ENCODE data around the gene RASA3. TPM values are rescaled to one million over a fixed set of nuclear protein-coding genes. Genes with fewer than 3 reads are reported as not detected.

Gene RASA3
- total RNA-seq, 2 donors from 2014 or later = 6.3 to 12.0 TPM

DNA sequence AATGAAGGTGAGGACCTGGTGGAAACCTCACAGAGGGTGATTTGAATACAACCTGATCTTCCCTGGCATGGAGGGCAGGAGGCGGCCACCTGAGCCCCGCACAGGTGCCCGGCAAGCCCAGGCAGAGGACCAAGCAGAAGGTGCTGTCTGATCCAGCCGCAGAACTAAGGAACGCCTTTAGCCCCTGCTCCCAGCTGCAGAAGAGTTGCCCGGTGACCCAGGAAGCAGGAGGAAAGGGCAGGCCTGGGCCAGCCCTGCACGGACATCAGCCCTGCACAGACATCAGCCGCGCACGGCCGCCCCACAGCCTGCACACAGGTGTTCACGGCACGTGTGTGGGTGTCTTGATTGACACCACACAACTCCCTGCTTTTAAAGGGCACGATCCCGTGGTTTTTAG is 43.1 kb downstream of the RASA3 start:
- TF ChIP-seq, protein P1, sequence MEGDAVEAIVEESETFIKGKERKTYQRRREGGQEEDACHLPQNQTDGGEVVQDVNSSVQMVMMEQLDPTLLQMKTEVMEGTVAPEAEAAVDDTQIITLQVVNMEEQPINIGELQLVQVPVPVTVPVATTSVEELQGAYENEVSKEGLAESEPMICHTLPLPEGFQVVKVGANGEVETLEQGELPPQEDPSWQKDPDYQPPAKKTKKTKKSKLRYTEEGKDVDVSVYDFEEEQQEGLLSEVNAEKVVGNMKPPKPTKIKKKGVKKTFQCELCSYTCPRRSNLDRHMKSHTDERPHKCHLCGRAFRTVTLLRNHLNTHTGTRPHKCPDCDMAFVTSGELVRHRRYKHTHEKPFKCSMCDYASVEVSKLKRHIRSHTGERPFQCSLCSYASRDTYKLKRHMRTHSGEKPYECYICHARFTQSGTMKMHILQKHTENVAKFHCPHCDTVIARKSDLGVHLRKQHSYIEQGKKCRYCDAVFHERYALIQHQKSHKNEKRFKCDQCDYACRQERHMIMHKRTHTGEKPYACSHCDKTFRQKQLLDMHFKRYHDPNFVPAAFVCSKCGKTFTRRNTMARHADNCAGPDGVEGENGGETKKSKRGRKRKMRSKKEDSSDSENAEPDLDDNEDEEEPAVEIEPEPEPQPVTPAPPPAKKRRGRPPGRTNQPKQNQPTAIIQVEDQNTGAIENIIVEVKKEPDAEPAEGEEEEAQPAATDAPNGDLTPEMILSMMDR (conservative IDR thresholded peaks at IDR 0.05) = no peak
- H3K27ac Mint-ChIP-seq = no peak overlapping the region
- 91% methylated on average over 11 to 15 of the region's 15 CpGs for WGBS, 2 experiments (ENCODE audit: insufficient coverage in 1 of 2, insufficient read length in 1 of 2)
- H3K36me3 ChIP-seq (ENCODE audit: control insufficient read depth, insufficient read depth, low read length) = no peaks in the 10 kb centered on the region
- no peaks in the 10 kb centered on the region for H3K4me1 ChIP-seq (ENCODE audit: control insufficient read depth, insufficient read depth, low read length)
- H3K9ac ChIP-seq (ENCODE audit: extremely low read depth, low read length, poor library complexity, severe bottlenecking) = no peak overlapping the region
- H3K4me1 Mint-ChIP-seq = peaks cover 7% of the 10 kb centered on the region
- no peak overlapping the region for H3K27ac ChIP-seq (ENCODE audit: low read depth, low read length)
- peaks cover 7% of the 10 kb centered on the region for H3K36me3 Mint-ChIP-seq (ENCODE audit: low read depth)
- H3K4me3 ChIP-seq (ENCODE audit: low read length) = no peak overlapping the region
- H3K9me3 ChIP-seq (ENCODE audit: control insufficient read depth, low read length) = peaks cover 31% of the 10 kb centered on the region
- no peak overlapping the region for H3K4me3 Mint-ChIP-seq
- peaks cover 3% of the 10 kb centered on the region for H3K27me3 Mint-ChIP-seq (ENCODE audit: insufficient read depth)
- no peaks in the 10 kb centered on the region for H3K27me3 ChIP-seq (ENCODE audit: control insufficient read depth, insufficient read depth, low read length, poor library complexity, severe bottlenecking)
- peaks cover 42% of the 10 kb centered on the region for H3K9me3 Mint-ChIP-seq
- DNase-seq = peak; percentile 44

DNA sequence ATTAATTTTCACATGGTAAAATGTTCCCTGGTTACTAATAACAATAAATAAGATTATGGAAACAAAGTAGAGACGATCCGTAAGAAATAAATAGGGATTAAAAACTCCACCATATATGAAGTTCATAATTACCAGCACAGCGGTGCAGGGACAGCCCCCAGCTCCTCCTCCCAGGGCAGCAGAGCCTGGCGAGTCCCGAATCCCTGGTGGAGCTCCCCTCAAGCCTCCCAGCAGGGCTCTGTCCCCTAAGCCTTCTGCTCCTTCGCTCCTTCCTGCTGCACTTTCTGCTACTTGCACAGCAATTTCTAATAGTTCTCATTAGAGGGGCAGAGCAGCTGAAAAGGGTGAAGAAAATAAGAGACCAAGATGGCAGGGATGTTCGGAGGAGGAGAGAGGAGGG is 43.6 kb downstream of the RASA3 start:
- Mint-ChIP-seq H3K27ac (no peak overlapping the region), H3K27me3 (ENCODE audit: insufficient read depth) (peaks cover 3% of the 10 kb centered on the region), H3K9me3 (peaks cover 38% of the 10 kb centered on the region), H3K4me1 (peaks cover 7% of the 10 kb centered on the region), H3K36me3 (ENCODE audit: low read depth) (peaks cover 7% of the 10 kb centered on the region), H3K4me3 (no peak overlapping the region)
- TF ChIP-seq, protein P1 (conservative IDR thresholded peaks at IDR 0.05) = no peak
- Histone ChIP-seq H3K9me3 (ENCODE audit: control insufficient read depth, low read length) (peaks cover 28% of the 10 kb centered on the region), H3K36me3 (ENCODE audit: control insufficient read depth, insufficient read depth, low read length) (no peaks in the 10 kb centered on the region), H3K4me1 (ENCODE audit: control insufficient read depth, insufficient read depth, low read length) (no peaks in the 10 kb centered on the region), H3K9ac (ENCODE audit: extremely low read depth, low read length, poor library complexity, severe bottlenecking) (no peak overlapping the region), H3K27me3 (ENCODE audit: control insufficient read depth, insufficient read depth, low read length, poor library complexity, severe bottlenecking) (no peaks in the 10 kb centered on the region), H3K4me3 (ENCODE audit: low read length) (no peak overlapping the region), H3K27ac (ENCODE audit: low read depth, low read length) (no peak overlapping the region)
- no peak for DNase-seq
- 83 to 86% methylated on average over 2 to 7 of the region's 7 CpGs for whole genome bisulfite sequencing, 2 experiments (ENCODE audit: insufficient coverage in 1 of 2, insufficient read length in 1 of 2)

DNA sequence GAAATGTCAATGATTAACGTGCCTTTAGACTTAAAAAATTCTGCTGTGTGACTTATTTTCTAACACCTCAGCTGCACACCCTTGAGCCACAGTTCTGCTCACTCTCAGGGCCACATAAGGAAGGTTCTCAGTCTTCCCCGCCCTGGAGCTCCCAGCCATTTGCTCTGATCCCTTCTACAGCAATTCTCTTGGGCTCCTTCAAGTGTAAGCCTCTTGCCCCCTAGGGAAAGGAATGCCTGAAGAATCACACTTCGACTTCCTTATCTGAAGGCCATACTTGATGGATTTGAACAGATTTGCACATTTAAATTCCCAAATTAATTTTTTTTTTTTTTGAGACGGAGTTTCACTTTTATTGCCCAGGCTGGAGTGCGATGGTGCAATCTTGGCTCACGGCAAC is 44.2 kb downstream of the RASA3 start:
- H3K27me3 ChIP-seq (ENCODE audit: control insufficient read depth, insufficient read depth, low read length, poor library complexity, severe bottlenecking) = no peaks in the 10 kb centered on the region
- peak; percentile 49 for DNase-seq
- H3K4me3 ChIP-seq (ENCODE audit: low read length) = no peak overlapping the region
- H3K36me3 Mint-ChIP-seq (ENCODE audit: low read depth) = peaks cover 3% of the 10 kb centered on the region
- H3K4me1 ChIP-seq (ENCODE audit: control insufficient read depth, insufficient read depth, low read length) = no peaks in the 10 kb centered on the region
- TF ChIP-seq, protein P1 (conservative IDR thresholded peaks at IDR 0.05) = peak; percentile 46
- H3K9me3 Mint-ChIP-seq = peaks cover 32% of the 10 kb centered on the region
- no peaks in the 10 kb centered on the region for H3K36me3 ChIP-seq (ENCODE audit: control insufficient read depth, insufficient read depth, low read length)
- H3K27ac Mint-ChIP-seq = no peak overlapping the region
- no peak overlapping the region for H3K4me3 Mint-ChIP-seq
- WGBS, 2 experiments (ENCODE audit: insufficient coverage in 1 of 2, insufficient read length in 1 of 2) = 90 to 95% methylated on average over 6 of the region's 6 CpGs
- H3K9ac ChIP-seq (ENCODE audit: extremely low read depth, low read length, poor library complexity, severe bottlenecking) = no peak overlapping the region
- H3K27ac ChIP-seq (ENCODE audit: low read depth, low read length) = no peak overlapping the region
- H3K4me1 Mint-ChIP-seq = peaks cover 7% of the 10 kb centered on the region
- H3K9me3 ChIP-seq (ENCODE audit: control insufficient read depth, low read length) = peaks cover 22% of the 10 kb centered on the region
- peaks cover 3% of the 10 kb centered on the region for H3K27me3 Mint-ChIP-seq (ENCODE audit: insufficient read depth)
